Measurements from ENCODE around the gene POLD4. TPM values are rescaled to one million over a fixed set of nuclear protein-coding genes. Genes with fewer than 3 reads are reported as not detected.

The POLD4 gene
- total RNA-seq, 1 experiment from 2014 or later: 19.5 TPM

DNA sequence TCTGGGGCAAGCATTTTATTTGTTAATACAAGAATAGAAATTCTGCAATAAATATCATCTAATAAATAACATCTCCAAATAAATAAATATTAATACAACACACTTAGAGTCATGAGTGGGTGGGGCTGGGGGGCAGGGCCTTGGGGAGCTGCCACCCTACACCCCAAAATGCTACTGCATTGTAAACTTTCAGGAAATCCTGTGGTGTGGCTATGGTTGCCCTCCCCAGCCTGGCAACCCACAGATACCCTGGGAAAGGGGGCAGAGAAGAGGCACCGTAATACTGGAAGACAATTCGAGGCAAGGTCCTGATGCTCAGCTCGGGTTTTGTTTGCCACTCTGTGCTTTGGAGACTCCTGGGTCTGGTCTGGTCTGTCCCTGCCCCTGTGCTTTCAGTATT is 10.8 kb upstream of the POLD4 start:
- Histone ChIP-seq H2BK12ac (ENCODE audit: insufficient read length, low read depth, low read length) (no peak overlapping the region), H3K23me2 (ENCODE audit: insufficient read length, low read depth, low read length, poor library complexity, severe bottlenecking) (peaks cover 3% of the 10 kb centered on the region), H3K18ac (ENCODE audit: insufficient read length, low read depth, low read length) (no peak overlapping the region), H3K4me2 (ENCODE audit: insufficient read depth, insufficient read length, low read length) (no peak overlapping the region), H3K79me2 (ENCODE audit: insufficient read depth, low read length) (no peaks in the 10 kb centered on the region), H2BK15ac (ENCODE audit: low read depth, low read length) (no peak overlapping the region), H3K56ac (ENCODE audit: insufficient read length, low read depth, low read length) (no peak overlapping the region), H3K27ac (ENCODE audit: insufficient read length, low read depth, low read length) (no peak overlapping the region), H3T11ph (ENCODE audit: low read length) (no peak overlapping the region), H3K23ac (ENCODE audit: insufficient read length, low read depth, low read length) (no peak overlapping the region), H3K14ac (ENCODE audit: insufficient read depth, low read length) (no peak overlapping the region), H3K4me1 (ENCODE audit: insufficient read depth, low read length) (no peaks in the 10 kb centered on the region), H3K4ac (ENCODE audit: low read depth, low read length) (no peak overlapping the region), H2AK5ac (ENCODE audit: insufficient read length, low read length) (no peak overlapping the region), H4K91ac (ENCODE audit: insufficient read length, low read depth, low read length) (no peak overlapping the region), H3K9ac (ENCODE audit: extremely low read depth, insufficient read length, low read length) (no peak overlapping the region), H3K27me3 (ENCODE audit: insufficient read depth, low read length) (no peaks in the 10 kb centered on the region; the same call in 1 of the 2 replicates), H3K79me1 (ENCODE audit: insufficient read depth, low read depth, low read length, poor library complexity, severe bottlenecking) (no peaks in the 10 kb centered on the region), H3K9me3 (ENCODE audit: control insufficient read depth, low read depth, low read length) (no peaks in the 10 kb centered on the region), H4K20me1 (ENCODE audit: control insufficient read depth, insufficient read depth, insufficient read length) (peaks cover 3% of the 10 kb centered on the region), H2BK120ac (ENCODE audit: low read depth, low read length, poor library complexity, severe bottlenecking) (no peak overlapping the region), H4K5ac (ENCODE audit: insufficient read length, low read depth, low read length) (no peak overlapping the region), H4K8ac (replicated peaks; ENCODE audit: insufficient read length, low read depth, low read length) (no peak overlapping the region), H2BK20ac (ENCODE audit: low read depth, low read length, poor library complexity, severe bottlenecking) (no peak overlapping the region), H2BK5ac (ENCODE audit: insufficient read length, low read length) (no peak overlapping the region), H2AFZ (ENCODE audit: low read length) (no peak overlapping the region)
- no peaks in the 10 kb centered on the region for H3K9me3 Mint-ChIP-seq
- peaks cover 58% of the 10 kb centered on the region for H3K27me3 Mint-ChIP-seq (ENCODE audit: low read depth)
- DNase-seq: no peak
- no peak overlapping the region for H3K27ac Mint-ChIP-seq
- no CpG with 5 or more reads among the region's 3 CpGs for WGBS (ENCODE audit: extremely low coverage, insufficient read length, low lambda C conversion rate)
- no peak overlapping the region for H3K4me3 Mint-ChIP-seq
- H3K4me1 Mint-ChIP-seq: peaks cover 12% of the 10 kb centered on the region in 2 experiments
- H3K36me3 Mint-ChIP-seq (ENCODE audit: insufficient read depth in 1 of 3, low read depth in 3 of 3): no peaks in the 10 kb centered on the region
- no peak for TF ChIP-seq CTCF (conservative IDR thresholded peaks at IDR 0.05)

Data from H9 (cell line).